GM23338 (cell line): Measurements from ENCODE around the gene ABCA1. TPM values are rescaled to one million over a fixed set of nuclear protein-coding genes. Genes with fewer than 3 reads are reported as not detected.

ENCODE experiments used
- ATAC-seq: fragments of 200-7000 bp; cut with Tn5 transposase; 3 replicates; pipeline ENCODE4 v1.9.1; 2020
- DNase-seq: peaks from one replicate; pipeline ENCODE4 v3.0.0-alpha.2; 2015; ENCODE audit warnings: low spot score
- H2AFZ ChIP-seq: fragments of 200-600 bp; sonication (generic); 2 replicates; pipeline ENCODE4 v1.8.0; 2016; ENCODE audit warnings: antibody characterized with exemption, mild to moderate bottlenecking, moderate library complexity
- H3F3A ChIP-seq: fragments of 200-600 bp; sonication (generic); replicated peaks from 2 replicates; pipeline ENCODE4 v1.8.0; 2017; ENCODE audit warnings: antibody characterized with exemption, mixed run types, low read depth
- H3K27ac ChIP-seq: fragments of 200-600 bp; sonication (generic); 2 replicates; pipeline ENCODE4 v1.6.1; 2016; ENCODE audit warnings: low read depth
- H3K27me3 ChIP-seq: fragments of 200-600 bp; sonication (generic); 2 replicates; pipeline ENCODE4 v1.8.0; 2016; ENCODE audit warnings: mild to moderate bottlenecking, mixed run types, moderate library complexity; ENCODE audit not compliant: insufficient read depth
- H3K36me3 ChIP-seq: fragments of 200-600 bp; sonication (generic); 2 replicates; pipeline ENCODE4 v1.8.0; 2016; ENCODE audit warnings: mild to moderate bottlenecking; ENCODE audit not compliant: insufficient read depth
- H3K4me1 ChIP-seq: fragments of 200-600 bp; sonication (generic); 2 replicates; pipeline ENCODE4 v1.8.0; 2016; ENCODE audit warnings: mild to moderate bottlenecking, moderate library complexity; ENCODE audit not compliant: insufficient read depth
- H3K4me2 ChIP-seq: fragments of 200-600 bp; sonication (generic); 2 replicates; pipeline ENCODE4 v1.7.1; 2017; ENCODE audit warnings: mixed run types
- H3K4me3 ChIP-seq: fragments of 200-600 bp; sonication (generic); 2 replicates; pipeline ENCODE4 v1.6.1; 2016; ENCODE audit warnings: mixed run types
- H3K79me2 ChIP-seq: fragments of 200-600 bp; sonication (generic); replicated peaks from 2 replicates; pipeline ENCODE4 v1.8.0; 2017; ENCODE audit warnings: mild to moderate bottlenecking; ENCODE audit not compliant: insufficient read depth
- H3K9me2 ChIP-seq: fragments of 200-600 bp; sonication (generic); 2 replicates; pipeline ENCODE4 v1.8.0; 2017; ENCODE audit not compliant: insufficient read depth
- H4K20me1 ChIP-seq: fragments of 200-600 bp; sonication (generic); replicated peaks from 2 replicates; pipeline ENCODE4 v1.8.0; 2017; ENCODE audit warnings: mild to moderate bottlenecking; ENCODE audit not compliant: insufficient read depth
- H3K27ac Mint-ChIP-seq: 2 replicates; pipeline ENCODE4 v1.8.0; 2020; ENCODE audit warnings: inconsistent platforms, mild to moderate bottlenecking, moderate library complexity, mixed read lengths
- H3K27me3 Mint-ChIP-seq: 3 replicates; pipeline ENCODE4 v1.8.0; 2022; ENCODE audit warnings: low read depth, mild to moderate bottlenecking, moderate library complexity, mixed read lengths, inconsistent platforms; ENCODE audit not compliant: insufficient read depth, poor library complexity
- H3K36me3 Mint-ChIP-seq: 3 replicates; pipeline ENCODE4 v1.8.0; 2021; ENCODE audit warnings: low read depth, mild to moderate bottlenecking, inconsistent platforms, moderate library complexity, mixed read lengths
- H3K4me1 Mint-ChIP-seq: 3 replicates; pipeline ENCODE4 v1.8.0; 2020; ENCODE audit warnings: mild to moderate bottlenecking, inconsistent platforms, mixed read lengths
- H3K4me3 Mint-ChIP-seq: 3 replicates; pipeline ENCODE4 v1.8.0; 2021; ENCODE audit warnings: moderate library complexity, mild to moderate bottlenecking, inconsistent platforms, mixed read lengths
- H3K9me3 Mint-ChIP-seq: 3 replicates; pipeline ENCODE4 v1.8.0; 2020; ENCODE audit warnings: moderate library complexity, mild to moderate bottlenecking, inconsistent platforms, mixed read lengths
- ETS1 ChIP-seq: IDR thresholded peaks from 2 replicates; pipeline ENCODE4 v1.6.1; 2016; ENCODE audit warnings: antibody characterized with exemption
- EZH2 ChIP-seq: fragments of 200-600 bp; sonication (generic); IDR thresholded peaks from one replicate; pipeline ENCODE4 v1.8.0; 2017; ENCODE audit warnings: antibody characterized with exemption, mild to moderate bottlenecking, low read depth; ENCODE audit not compliant: unreplicated experiment
- EZH2phosphoT487 ChIP-seq: fragments of 200-600 bp; sonication (generic); IDR thresholded peaks from one replicate; pipeline ENCODE4 v1.8.1; 2018; ENCODE audit warnings: antibody characterized with exemption; ENCODE audit not compliant: unreplicated experiment
- JUNB ChIP-seq: IDR thresholded peaks from one replicate; pipeline ENCODE4 v1.6.1; 2016; ENCODE audit warnings: antibody characterized with exemption; ENCODE audit not compliant: unreplicated experiment
- NANOG ChIP-seq: IDR thresholded peaks from 2 replicates; pipeline ENCODE4 v1.6.1; 2016; ENCODE audit warnings: antibody characterized with exemption, borderline replicate concordance
- POLR2AphosphoS5 ChIP-seq: IDR thresholded peaks from 2 replicates; pipeline ENCODE4 v1.6.1; 2016; ENCODE audit warnings: antibody characterized with exemption, low read depth
- REST ChIP-seq: IDR thresholded peaks from one replicate; pipeline ENCODE4 v1.6.1; 2018; ENCODE audit warnings: antibody characterized with exemption; ENCODE audit not compliant: unreplicated experiment
- ZNF114 ChIP-seq: fragments of 250-450 bp; sonication (Bioruptor Pico); IDR thresholded peaks from 2 replicates; pipeline ENCODE4 v1.5.0; 2020; ENCODE audit warnings: mild to moderate bottlenecking, moderate library complexity
- ZNF331 ChIP-seq: fragments of 250-450 bp; sonication (Bioruptor Pico); IDR thresholded peaks from 2 replicates; pipeline ENCODE4 v1.5.0; 2020; ENCODE audit warnings: low read depth, mild to moderate bottlenecking, moderate library complexity
- polyA plus RNA-seq: library from polyadenylated mRNA; unstranded; fragments of >200 nt; fragmentation: Nextera tagmentation; extraction: Ambion mirVana; gene quantifications from 2 replicates; pipeline ENCODE4 v1.2.1, GENCODE V29; 2016
- total RNA-seq: library from RNA; depleted of rRNA; stranded (reverse); fragments of >200 nt; shearing (Covaris generic); gene quantifications from 2 replicates; pipeline ENCODE4 v1.2.3, GENCODE V29; 2014
- TF ChIP-seq, protein P1 (sequence below), 2 experiments: fragments of 200-600 bp in 1 of 2; sonication (generic) in 1 of 2; conservative IDR thresholded peaks; 2 replicates each; pipeline versions ENCODE4 v1.5.1 to v1.6.1; 2016 to 2017; ENCODE audit warnings: antibody characterized with exemption in 2 of 2, low read depth in 2 of 2, mild to moderate bottlenecking in 2 of 2, moderate library complexity in 1 of 2
- TF ChIP-seq, protein P2 (sequence below): fragments of 250-450 bp; sonication (Bioruptor Pico); IDR thresholded peaks from 2 replicates; pipeline ENCODE4 v1.5.0; 2020; ENCODE audit warnings: mild to moderate bottlenecking, moderate library complexity

Gene ABCA1
- total and polyA plus RNA-seq, 2 experiments from 2014 or later = 1.4 to 2.8 TPM

GRCh38 chr9:104820336-104820735 is 107.6 kb downstream of the ABCA1 start (continued):
- TF ChIP-seq, protein P1, sequence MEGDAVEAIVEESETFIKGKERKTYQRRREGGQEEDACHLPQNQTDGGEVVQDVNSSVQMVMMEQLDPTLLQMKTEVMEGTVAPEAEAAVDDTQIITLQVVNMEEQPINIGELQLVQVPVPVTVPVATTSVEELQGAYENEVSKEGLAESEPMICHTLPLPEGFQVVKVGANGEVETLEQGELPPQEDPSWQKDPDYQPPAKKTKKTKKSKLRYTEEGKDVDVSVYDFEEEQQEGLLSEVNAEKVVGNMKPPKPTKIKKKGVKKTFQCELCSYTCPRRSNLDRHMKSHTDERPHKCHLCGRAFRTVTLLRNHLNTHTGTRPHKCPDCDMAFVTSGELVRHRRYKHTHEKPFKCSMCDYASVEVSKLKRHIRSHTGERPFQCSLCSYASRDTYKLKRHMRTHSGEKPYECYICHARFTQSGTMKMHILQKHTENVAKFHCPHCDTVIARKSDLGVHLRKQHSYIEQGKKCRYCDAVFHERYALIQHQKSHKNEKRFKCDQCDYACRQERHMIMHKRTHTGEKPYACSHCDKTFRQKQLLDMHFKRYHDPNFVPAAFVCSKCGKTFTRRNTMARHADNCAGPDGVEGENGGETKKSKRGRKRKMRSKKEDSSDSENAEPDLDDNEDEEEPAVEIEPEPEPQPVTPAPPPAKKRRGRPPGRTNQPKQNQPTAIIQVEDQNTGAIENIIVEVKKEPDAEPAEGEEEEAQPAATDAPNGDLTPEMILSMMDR (conservative IDR thresholded peaks at IDR 0.05; ENCODE audit: low read depth in 2 of 2) = no peak
- TF ChIP-seq EZH2phosphoT487 = no peak
- no peak for TF ChIP-seq ZNF331
- TF ChIP-seq REST = no peak
- TF ChIP-seq ZNF114 (CRISPR knock-in tag) = no peak
- no peak for TF ChIP-seq EZH2
- no peak for TF ChIP-seq JUNB
- no peak for TF ChIP-seq POLR2AphosphoS5
- TF ChIP-seq ETS1 = no peak

DNA sequence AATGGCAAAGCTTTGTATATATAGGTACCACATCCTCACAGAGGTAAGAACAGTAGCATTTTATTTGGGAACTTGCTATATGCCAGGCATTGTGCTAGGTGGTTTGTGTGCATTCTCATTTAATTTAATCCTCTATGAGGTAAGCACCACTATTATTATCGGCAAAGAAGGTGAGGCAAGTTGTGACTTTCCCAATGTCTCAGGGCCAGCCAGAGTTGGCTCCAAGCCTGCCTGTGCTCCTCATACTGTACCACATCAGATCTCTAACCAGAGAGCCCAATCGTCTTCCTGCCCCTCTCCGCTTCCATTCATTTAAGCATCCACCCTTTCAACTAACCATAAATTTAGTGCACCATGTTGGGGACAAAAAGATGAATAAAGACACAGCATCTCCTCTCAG is 108.9 kb downstream of the ABCA1 start:
- Histone ChIP-seq H3K4me3 (no peak overlapping the region), H3K4me2 (no peak overlapping the region), H2AFZ (no peak overlapping the region), H3K27me3 (no peaks in the 10 kb centered on the region), H3K27ac (no peak overlapping the region), H3F3A (no peaks in the 10 kb centered on the region), H3K36me3 (no peaks in the 10 kb centered on the region), H3K4me1 (no peaks in the 10 kb centered on the region), H3K9me2 (no peaks in the 10 kb centered on the region), H3K79me2 (no peaks in the 10 kb centered on the region), H4K20me1 (no peaks in the 10 kb centered on the region)
- H3K36me3 Mint-ChIP-seq = peaks cover 68% of the 10 kb centered on the region
- ATAC-seq (no peak), DNase-seq (no peak)
- no peaks in the 10 kb centered on the region for H3K27me3 Mint-ChIP-seq
- no peaks in the 10 kb centered on the region; the same call in 2 of the 3 replicates for H3K9me3 Mint-ChIP-seq
- H3K4me3 Mint-ChIP-seq = no peak overlapping the region
- H3K4me1 Mint-ChIP-seq = no peaks in the 10 kb centered on the region
- no peak overlapping the region for H3K27ac Mint-ChIP-seq
- TF ChIP-seq, protein P2, sequence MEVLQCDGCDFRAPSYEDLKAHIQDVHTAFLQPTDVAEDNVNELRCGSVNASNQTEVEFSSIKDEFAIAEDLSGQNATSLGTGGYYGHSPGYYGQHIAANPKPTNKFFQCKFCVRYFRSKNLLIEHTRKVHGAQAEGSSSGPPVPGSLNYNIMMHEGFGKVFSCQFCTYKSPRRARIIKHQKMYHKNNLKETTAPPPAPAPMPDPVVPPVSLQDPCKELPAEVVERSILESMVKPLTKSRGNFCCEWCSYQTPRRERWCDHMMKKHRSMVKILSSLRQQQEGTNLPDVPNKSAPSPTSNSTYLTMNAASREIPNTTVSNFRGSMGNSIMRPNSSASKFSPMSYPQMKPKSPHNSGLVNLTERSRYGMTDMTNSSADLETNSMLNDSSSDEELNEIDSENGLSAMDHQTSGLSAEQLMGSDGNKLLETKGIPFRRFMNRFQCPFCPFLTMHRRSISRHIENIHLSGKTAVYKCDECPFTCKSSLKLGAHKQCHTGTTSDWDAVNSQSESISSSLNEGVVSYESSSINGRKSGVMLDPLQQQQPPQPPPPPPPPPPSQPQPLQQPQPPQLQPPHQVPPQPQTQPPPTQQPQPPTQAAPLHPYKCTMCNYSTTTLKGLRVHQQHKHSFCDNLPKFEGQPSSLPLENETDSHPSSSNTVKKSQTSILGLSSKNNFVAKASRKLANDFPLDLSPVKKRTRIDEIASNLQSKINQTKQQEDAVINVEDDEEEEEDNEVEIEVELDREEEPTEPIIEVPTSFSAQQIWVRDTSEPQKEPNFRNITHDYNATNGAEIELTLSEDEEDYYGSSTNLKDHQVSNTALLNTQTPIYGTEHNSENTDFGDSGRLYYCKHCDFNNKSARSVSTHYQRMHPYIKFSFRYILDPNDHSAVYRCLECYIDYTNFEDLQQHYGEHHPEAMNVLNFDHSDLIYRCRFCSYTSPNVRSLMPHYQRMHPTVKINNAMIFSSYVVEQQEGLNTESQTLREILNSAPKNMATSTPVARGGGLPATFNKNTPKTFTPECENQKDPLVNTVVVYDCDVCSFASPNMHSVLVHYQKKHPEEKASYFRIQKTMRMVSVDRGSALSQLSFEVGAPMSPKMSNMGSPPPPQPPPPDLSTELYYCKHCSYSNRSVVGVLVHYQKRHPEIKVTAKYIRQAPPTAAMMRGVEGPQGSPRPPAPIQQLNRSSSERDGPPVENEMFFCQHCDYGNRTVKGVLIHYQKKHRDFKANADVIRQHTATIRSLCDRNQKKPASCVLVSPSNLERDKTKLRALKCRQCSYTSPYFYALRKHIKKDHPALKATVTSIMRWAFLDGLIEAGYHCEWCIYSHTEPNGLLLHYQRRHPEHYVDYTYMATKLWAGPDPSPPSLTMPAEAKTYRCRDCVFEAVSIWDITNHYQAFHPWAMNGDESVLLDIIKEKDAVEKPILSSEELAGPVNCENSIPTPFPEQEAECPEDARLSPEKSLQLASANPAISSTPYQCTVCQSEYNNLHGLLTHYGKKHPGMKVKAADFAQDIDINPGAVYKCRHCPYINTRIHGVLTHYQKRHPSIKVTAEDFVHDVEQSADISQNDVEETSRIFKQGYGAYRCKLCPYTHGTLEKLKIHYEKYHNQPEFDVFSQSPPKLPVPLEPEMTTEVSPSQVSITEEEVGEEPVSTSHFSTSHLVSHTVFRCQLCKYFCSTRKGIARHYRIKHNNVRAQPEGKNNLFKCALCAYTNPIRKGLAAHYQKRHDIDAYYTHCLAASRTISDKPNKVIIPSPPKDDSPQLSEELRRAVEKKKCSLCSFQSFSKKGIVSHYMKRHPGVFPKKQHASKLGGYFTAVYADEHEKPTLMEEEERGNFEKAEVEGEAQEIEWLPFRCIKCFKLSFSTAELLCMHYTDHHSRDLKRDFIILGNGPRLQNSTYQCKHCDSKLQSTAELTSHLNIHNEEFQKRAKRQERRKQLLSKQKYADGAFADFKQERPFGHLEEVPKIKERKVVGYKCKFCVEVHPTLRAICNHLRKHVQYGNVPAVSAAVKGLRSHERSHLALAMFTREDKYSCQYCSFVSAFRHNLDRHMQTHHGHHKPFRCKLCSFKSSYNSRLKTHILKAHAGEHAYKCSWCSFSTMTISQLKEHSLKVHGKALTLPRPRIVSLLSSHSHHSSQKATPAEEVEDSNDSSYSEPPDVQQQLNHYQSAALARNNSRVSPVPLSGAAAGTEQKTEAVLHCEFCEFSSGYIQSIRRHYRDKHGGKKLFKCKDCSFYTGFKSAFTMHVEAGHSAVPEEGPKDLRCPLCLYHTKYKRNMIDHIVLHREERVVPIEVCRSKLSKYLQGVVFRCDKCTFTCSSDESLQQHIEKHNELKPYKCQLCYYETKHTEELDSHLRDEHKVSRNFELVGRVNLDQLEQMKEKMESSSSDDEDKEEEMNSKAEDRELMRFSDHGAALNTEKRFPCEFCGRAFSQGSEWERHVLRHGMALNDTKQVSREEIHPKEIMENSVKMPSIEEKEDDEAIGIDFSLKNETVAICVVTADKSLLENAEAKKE (CRISPR knock-in tag) = no peak
- TF ChIP-seq EZH2phosphoT487 (no peak), NANOG (no peak), EZH2 (no peak)
